Measurements from ENCODE around the gene FAM222B.

DNA sequence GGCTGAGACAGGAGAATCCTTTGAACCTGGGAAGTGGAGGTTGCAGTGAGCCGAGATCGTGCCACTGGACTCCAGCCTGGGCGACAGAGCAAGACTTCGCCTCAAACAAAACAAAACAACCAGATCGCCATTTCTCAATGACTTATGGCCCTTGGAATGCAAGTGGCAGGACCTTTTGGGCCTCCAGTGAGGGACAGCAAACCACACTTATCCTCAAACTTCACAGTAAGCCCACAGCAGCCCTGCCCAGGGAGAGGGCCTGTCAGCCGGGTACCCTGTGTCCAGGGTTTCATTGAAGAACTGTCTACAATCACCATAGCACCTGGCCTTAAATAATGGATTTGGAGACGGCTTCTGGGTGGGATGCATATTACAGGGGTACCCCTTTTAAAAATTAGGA is 87.1 kb downstream of the FAM222B start:
- TF ChIP-seq CTCF (conservative IDR thresholded peaks at IDR 0.05; ENCODE audit: low read length) = no peak
- no peak for TF ChIP-seq EZH2phosphoT487 (IDR thresholded peaks at IDR 0.05; ENCODE audit: borderline replicate concordance, low read depth, low read length)
